Smooth muscle cell (in vitro differentiated cells): Measurements from ENCODE around the gene OCA2. TPM values are rescaled to one million over a fixed set of nuclear protein-coding genes. Genes with fewer than 3 reads are reported as not detected.

ENCODE experiments used
- DNase-seq: peaks from one replicate; lab custom pipeline; 2025; ENCODE audit not compliant: unreplicated experiment; lab: John Stamatoyannopoulos, UW
- H2AFZ ChIP-seq: fragments of 200-600 bp; sonication (generic); 2 replicates; pipeline ENCODE4 v1.6.0; 2016; ENCODE audit warnings: antibody characterized with exemption, low read depth, mild to moderate bottlenecking
- H3F3A ChIP-seq: fragments of 200-600 bp; sonication (generic); 2 replicates; pipeline ENCODE4 v1.6.0; 2017; ENCODE audit warnings: antibody characterized with exemption, low read depth
- H3K27ac ChIP-seq: fragments of 200-600 bp; sonication (generic); 2 replicates; pipeline ENCODE4 v1.5.1; 2016; ENCODE audit warnings: low read depth, mild to moderate bottlenecking
- H3K27me3 ChIP-seq: fragments of 200-600 bp; sonication (generic); 2 replicates; pipeline ENCODE4 v1.6.1; 2016; ENCODE audit warnings: low read depth, mild to moderate bottlenecking
- H3K36me3 ChIP-seq: fragments of 200-600 bp; sonication (generic); 2 replicates; pipeline ENCODE4 v1.5.1; 2016; ENCODE audit warnings: low read depth
- H3K4me1 ChIP-seq: fragments of 200-600 bp; sonication (generic); 2 replicates; pipeline ENCODE4 v1.5.1; 2016; ENCODE audit warnings: low read depth
- H3K4me2 ChIP-seq: fragments of 200-600 bp; sonication (generic); 2 replicates; pipeline ENCODE4 v1.6.0; 2016; ENCODE audit warnings: mild to moderate bottlenecking
- H3K4me3 ChIP-seq: fragments of 200-600 bp; sonication (generic); 2 replicates; pipeline ENCODE4 v1.5.1; 2016; ENCODE audit warnings: mild to moderate bottlenecking
- H3K79me2 ChIP-seq: fragments of 200-600 bp; sonication (generic); 2 replicates; pipeline ENCODE4 v1.6.0; 2016; ENCODE audit warnings: low read depth, mild to moderate bottlenecking
- H3K9ac ChIP-seq: fragments of 200-600 bp; sonication (generic); 2 replicates; pipeline ENCODE4 v1.6.0; 2016; ENCODE audit warnings: low read depth
- H3K9me3 ChIP-seq: fragments of 200-600 bp; sonication (generic); replicated peaks from 2 replicates; pipeline ENCODE4 v1.5.1; 2016; ENCODE audit warnings: low read depth
- H4K20me1 ChIP-seq: fragments of 200-600 bp; sonication (generic); 2 replicates; pipeline ENCODE4 v1.6.0; 2016; ENCODE audit warnings: low read depth
- CTCF ChIP-seq: fragments of 200-600 bp; sonication (generic); IDR thresholded peaks from 2 replicates; pipeline ENCODE4 v1.5.1; 2017; ENCODE audit warnings: borderline replicate concordance, mild to moderate bottlenecking, antibody characterized with exemption; ENCODE audit not compliant: insufficient read depth, poor library complexity, severe bottlenecking
- WGBS: methylation state at CpG from one replicate; pipeline ENCODE4 v1.1.7; 2016; ENCODE audit warnings: low lambda C conversion rate; 5-methylcytosine and 5-hydroxymethylcytosine counted together
- polyA plus RNA-seq: library from polyadenylated mRNA; unstranded; fragments of >200 nt; fragmentation: Nextera tagmentation; extraction: Ambion mirVana; gene quantifications from 2 replicates; pipeline ENCODE4 v1.2.1, GENCODE V29; 2016
- total RNA-seq: library from RNA; depleted of rRNA; stranded (reverse); fragments of >200 nt; gene quantifications from 2 replicates; pipeline ENCODE4 v1.2.3, GENCODE V29; 2014

OCA2 gene
- total and polyA plus RNA-seq, 2 experiments from 2014 or later = 0.16 TPM; not detected in 1

GRCh38 chr15:27990521-27991515 is 108.3 kb downstream of the OCA2 start:
- TF ChIP-seq CTCF = no peak
- Histone ChIP-seq H4K20me1 (no peaks in the 10 kb centered on the region), H2AFZ (no peak overlapping the region), H3K4me1 (no peaks in the 10 kb centered on the region), H3K79me2 (no peaks in the 10 kb centered on the region), H3F3A (no peaks in the 10 kb centered on the region), H3K27me3 (no peaks in the 10 kb centered on the region), H3K4me3 (no peak overlapping the region), H3K9ac (no peak overlapping the region), H3K27ac (no peak overlapping the region), H3K36me3 (no peaks in the 10 kb centered on the region), H3K4me2 (no peak overlapping the region), H3K9me3 (no peaks in the 10 kb centered on the region)
- WGBS = 89% methylated on average over 16 of the region's 16 CpGs
- DNase-seq = no peak

GRCh38 chr15:27989838-27990237 is 109.3 kb downstream of the OCA2 start:
- DNase-seq = no peak
- Histone ChIP-seq H3K4me3 (no peak overlapping the region), H3K4me1 (no peaks in the 10 kb centered on the region), H4K20me1 (no peaks in the 10 kb centered on the region), H3K9ac (no peak overlapping the region), H3K27ac (no peak overlapping the region), H3F3A (no peaks in the 10 kb centered on the region), H2AFZ (no peak overlapping the region), H3K4me2 (no peak overlapping the region), H3K79me2 (no peaks in the 10 kb centered on the region), H3K36me3 (no peaks in the 10 kb centered on the region), H3K9me3 (no peaks in the 10 kb centered on the region), H3K27me3 (no peaks in the 10 kb centered on the region)
- no peak for TF ChIP-seq CTCF
- 94% methylated on average over 4 of the region's 4 CpGs for WGBS

GRCh38 chr15:27989427-27989826 is 109.7 kb downstream of the OCA2 start:
- Histone ChIP-seq H3K36me3 (no peaks in the 10 kb centered on the region), H3K4me1 (no peaks in the 10 kb centered on the region), H3K27me3 (no peaks in the 10 kb centered on the region), H3K79me2 (no peaks in the 10 kb centered on the region), H3K9ac (no peak overlapping the region), H3K27ac (no peak overlapping the region), H2AFZ (no peak overlapping the region), H3K9me3 (no peaks in the 10 kb centered on the region), H3K4me2 (no peak overlapping the region), H3K4me3 (no peak overlapping the region), H3F3A (no peaks in the 10 kb centered on the region), H4K20me1 (no peaks in the 10 kb centered on the region)
- 86% methylated on average over 13 of the region's 13 CpGs for WGBS
- no peak for DNase-seq
- no peak for TF ChIP-seq CTCF
